Fibroblast of lung (primary cell): ENCODE data around the gene BRI3BP. TPM values are rescaled to one million over a fixed set of nuclear protein-coding genes. Genes with fewer than 3 reads are reported as not detected.

Experiments
- DNase-seq, 2 donors: peaks; one replicate each; pipeline versions ENCODE4 v3.0.0 to v3.0.0-alpha.2; 2010; ENCODE audit warnings: low read depth in 2 of 2
- H2AFZ ChIP-seq: 2 replicates; pipeline ENCODE4 v1.5.1; 2012; ENCODE audit warnings: low read length, control low read depth, inconsistent platforms
- H3K27ac ChIP-seq: 2 replicates; pipeline ENCODE4 v1.5.1; 2011; ENCODE audit warnings: low read length, control low read depth; ENCODE audit not compliant: insufficient read depth
- H3K27me3 ChIP-seq: 2 replicates; pipeline ENCODE4 v1.5.1; 2011; ENCODE audit warnings: mild to moderate bottlenecking, low read length; ENCODE audit not compliant: control insufficient read depth, insufficient read depth
- H3K36me3 ChIP-seq: 2 replicates; pipeline ENCODE4 v1.5.1; 2011; ENCODE audit warnings: low read length; ENCODE audit not compliant: control insufficient read depth, insufficient read depth
- H3K4me1 ChIP-seq: 2 replicates; pipeline ENCODE4 v1.5.1; 2011; ENCODE audit warnings: low read length; ENCODE audit not compliant: control insufficient read depth, insufficient read depth; ENCODE audit errors: extremely low read depth
- H3K4me2 ChIP-seq: 2 replicates; pipeline ENCODE4 v1.5.1; 2011; ENCODE audit warnings: low read length, control low read depth; ENCODE audit not compliant: insufficient read depth; ENCODE audit errors: extremely low read depth
- H3K4me3 ChIP-seq, 4 experiments: fragments of 200-600 bp in 1 of 4; sonication (generic) in 1 of 4; replicated peaks in 1 of 4; 2 replicates each; pipeline ENCODE4 v1.5.1; 2011 to 2016; ENCODE audit warnings: low read length in 4 of 4, low read depth in 3 of 4, mild to moderate bottlenecking in 3 of 4, control low read depth in 2 of 4, inconsistent platforms in 1 of 4, mixed read lengths in 1 of 4; ENCODE audit not compliant: insufficient read depth in 1 of 4; ENCODE audit errors: control extremely low read depth in 1 of 4
- H3K79me2 ChIP-seq: 2 replicates; pipeline ENCODE4 v1.5.1; 2012; ENCODE audit warnings: mild to moderate bottlenecking, low read length, inconsistent platforms; ENCODE audit not compliant: control insufficient read depth, insufficient read depth
- H3K9ac ChIP-seq: 2 replicates; pipeline ENCODE4 v1.5.1; 2011; ENCODE audit warnings: mild to moderate bottlenecking, low read length, control low read depth; ENCODE audit not compliant: insufficient read depth
- H3K9me3 ChIP-seq: 2 replicates; pipeline ENCODE4 v1.5.1; 2012; ENCODE audit warnings: low read depth, low read length; ENCODE audit not compliant: control insufficient read depth, insufficient read depth
- H4K20me1 ChIP-seq: 2 replicates; pipeline ENCODE4 v1.5.1; 2011; ENCODE audit warnings: low read length; ENCODE audit not compliant: control insufficient read depth, insufficient read depth; ENCODE audit errors: extremely low read depth
- CTCF ChIP-seq, 2 donors: IDR thresholded peaks in 1 of 2; conservative IDR thresholded peaks in 1 of 2; 1 replicate in 1 of 2; 2 replicates in 1 of 2; pipeline ENCODE4 v1.5.1; 2011 to 2012; ENCODE audit warnings: low read length in 2 of 2, control low read depth in 1 of 2, inconsistent platforms in 1 of 2, low read depth in 1 of 2, mild to moderate bottlenecking in 1 of 2
- EZH2 ChIP-seq: IDR thresholded peaks from 2 replicates; pipeline ENCODE4 v1.5.1; 2012; ENCODE audit warnings: low read length, control low read depth, mild to moderate bottlenecking; ENCODE audit errors: missing control alignments
- polyA plus RNA-seq, 2 donors: library from polyadenylated mRNA; depleted of rRNA in 1 of 2; stranded (reverse) in 1 of 2; unstranded in 1 of 2; fragments of >200 nt; gene quantifications; 2 replicates each; pipeline ENCODE4 v1.2.1, GENCODE V29; 2011 to 2012; ENCODE audit warnings: missing spikeins in 1 of 2
- total RNA-seq: library from RNA; depleted of rRNA; stranded (reverse); fragments of >200 nt; gene quantifications from 2 replicates; pipeline ENCODE4 v1.2.1, GENCODE V29; 2014

BRI3BP gene
- total and polyA plus RNA-seq, 2 donors (not counting 1 experiment from before 2014, with no cell fraction given), result 2.3 to 2.5 TPM

DNA sequence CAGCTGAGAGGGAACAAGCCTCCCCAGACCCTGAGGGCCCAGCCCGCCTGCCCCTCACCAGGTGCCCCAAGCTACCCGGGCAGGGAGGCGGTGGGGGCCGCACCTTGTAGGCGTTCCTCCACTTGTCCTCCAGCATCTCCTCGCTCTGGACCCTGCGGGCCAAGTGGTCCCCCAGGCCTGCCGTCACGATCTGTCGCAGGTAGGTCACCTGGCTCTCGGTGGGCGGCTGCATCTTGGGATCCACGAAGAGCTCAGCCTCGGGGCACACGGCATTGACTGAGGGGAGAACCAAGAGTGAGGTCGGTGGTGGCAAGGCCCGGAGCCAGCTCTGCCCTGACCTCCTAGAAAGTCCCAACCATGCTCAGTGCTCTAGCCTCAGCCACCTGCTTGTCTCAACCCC lies 41.1 kb upstream of the BRI3BP start:
- Histone ChIP-seq H2AFZ (no peak overlapping the region), H3K36me3 (peaks cover 16% of the 10 kb centered on the region), H3K9ac (no peak overlapping the region), H3K27me3 (no peaks in the 10 kb centered on the region), H3K4me2 (no peak overlapping the region), H3K79me2 (no peaks in the 10 kb centered on the region), H4K20me1 (no peaks in the 10 kb centered on the region), H3K9me3 (no peaks in the 10 kb centered on the region), H3K4me1 (no peaks in the 10 kb centered on the region), H3K27ac (no peak overlapping the region), H3K4me3 (no peak overlapping the region)
- no peak for TF ChIP-seq CTCF (conservative IDR thresholded peaks at IDR 0.05 in 1 of 2, IDR thresholded peaks at IDR 0.05 in 1 of 2; ENCODE audit: low read depth in 1 of 2, low read length in 2 of 2)
- TF ChIP-seq EZH2, result no peak
- DNase-seq, result no peak

DNA sequence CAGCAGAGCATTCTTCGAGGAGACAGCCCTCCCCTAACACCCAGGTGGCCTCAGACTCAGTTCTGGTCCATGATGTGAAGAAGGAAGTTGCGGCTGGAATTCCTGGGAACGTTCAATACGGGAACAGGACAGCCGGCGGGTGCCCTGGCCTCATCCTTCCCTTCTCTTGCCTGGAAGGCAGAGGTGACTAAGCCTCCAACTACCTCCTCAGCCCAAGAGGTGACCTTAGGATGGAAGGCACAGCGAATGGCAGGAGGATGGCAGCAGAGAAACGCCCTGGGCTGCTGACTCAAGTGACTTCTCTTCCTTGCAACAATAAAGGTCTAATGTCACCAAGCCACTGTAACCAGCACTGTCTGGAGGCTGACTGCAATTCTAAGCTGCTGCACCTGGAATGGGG lies 40.6 kb upstream of the BRI3BP start:
- no peak overlapping the region for H3K27ac ChIP-seq
- no peaks in the 10 kb centered on the region for H3K4me1 ChIP-seq
- no peak for TF ChIP-seq EZH2
- TF ChIP-seq CTCF (conservative IDR thresholded peaks at IDR 0.05 in 1 of 2, IDR thresholded peaks at IDR 0.05 in 1 of 2; ENCODE audit: low read depth in 1 of 2, low read length in 2 of 2), result no peak
- no peaks in the 10 kb centered on the region for H3K79me2 ChIP-seq
- no peak overlapping the region for H2AFZ ChIP-seq
- no peak for DNase-seq
- H4K20me1 ChIP-seq, result no peaks in the 10 kb centered on the region
- no peak overlapping the region for H3K9ac ChIP-seq
- no peak overlapping the region for H3K4me2 ChIP-seq
- no peaks in the 10 kb centered on the region for H3K27me3 ChIP-seq
- H3K9me3 ChIP-seq, result no peaks in the 10 kb centered on the region
- H3K4me3 ChIP-seq, result no peak overlapping the region
- peaks cover 17% of the 10 kb centered on the region for H3K36me3 ChIP-seq

GRCh38 chr12:124953689-124954405 lies 39.6 kb upstream of the BRI3BP start:
- no peaks in the 10 kb centered on the region for H4K20me1 ChIP-seq
- H3K4me2 ChIP-seq, result no peak overlapping the region
- no peaks in the 10 kb centered on the region for H3K79me2 ChIP-seq
- no peak for TF ChIP-seq CTCF (conservative IDR thresholded peaks at IDR 0.05 in 1 of 2, IDR thresholded peaks at IDR 0.05 in 1 of 2; ENCODE audit: low read depth in 1 of 2, low read length in 2 of 2)
- no peak for TF ChIP-seq EZH2
- no peaks in the 10 kb centered on the region for H3K27me3 ChIP-seq
- no peaks in the 10 kb centered on the region for H3K9me3 ChIP-seq
- H3K27ac ChIP-seq, result no peak overlapping the region
- peaks cover 17% of the 10 kb centered on the region for H3K36me3 ChIP-seq
- H3K9ac ChIP-seq, result no peak overlapping the region
- DNase-seq, result no peak
- no peak overlapping the region for H2AFZ ChIP-seq
- H3K4me3 ChIP-seq, result no peak overlapping the region
- no peaks in the 10 kb centered on the region for H3K4me1 ChIP-seq
